Endodermal cell (in vitro differentiated cells): ENCODE data around the gene GNG14. TPM values are rescaled to one million over a fixed set of nuclear protein-coding genes. Genes with fewer than 3 reads are reported as not detected.
"Not testable (repeated sequence)": the region's sequence is repeated elsewhere in the genome, so short reads cannot be mapped to it uniquely, and the experiment has no call there.

Experiments
- DNase-seq: peaks from one replicate; pipeline ENCODE4 v3.0.0-alpha.2; 2017
- H3K27ac ChIP-seq: 2 replicates; pipeline ENCODE4 v1.5.1; 2013; ENCODE audit warnings: mild to moderate bottlenecking, low read depth, low read length, moderate library complexity
- H3K27me3 ChIP-seq: 2 replicates; pipeline ENCODE4 v1.6.1; 2013; ENCODE audit warnings: mild to moderate bottlenecking, low read length, moderate library complexity; ENCODE audit not compliant: insufficient read depth, control insufficient read depth, poor library complexity, severe bottlenecking
- H3K36me3 ChIP-seq: 2 replicates; pipeline ENCODE4 v1.7.0; 2013; ENCODE audit warnings: mild to moderate bottlenecking, low read length, moderate library complexity; ENCODE audit not compliant: control insufficient read depth, insufficient read depth
- H3K4me1 ChIP-seq: one replicate; pipeline ENCODE4 v1.7.0; 2013; ENCODE audit warnings: low read length; ENCODE audit not compliant: control insufficient read depth, insufficient read depth
- H3K4me3 ChIP-seq: 2 replicates; pipeline ENCODE4 v1.5.1; 2013; ENCODE audit warnings: mild to moderate bottlenecking, low read length, moderate library complexity
- H3K9ac ChIP-seq: 2 replicates; pipeline ENCODE4 v1.6.1; 2013; ENCODE audit warnings: mild to moderate bottlenecking, low read length, moderate library complexity; ENCODE audit not compliant: poor library complexity, severe bottlenecking; ENCODE audit errors: extremely low read depth
- H3K9me3 ChIP-seq: 2 replicates; pipeline ENCODE4 v1.6.1; 2013; ENCODE audit warnings: mild to moderate bottlenecking, low read length, moderate library complexity; ENCODE audit not compliant: control insufficient read depth
- H3K27ac Mint-ChIP-seq: 2 replicates; pipeline ENCODE4 v1.8.0; 2020; ENCODE audit warnings: mixed read lengths
- H3K27me3 Mint-ChIP-seq: 2 replicates; pipeline ENCODE4 v1.8.0; 2021; ENCODE audit warnings: mild to moderate bottlenecking, mixed read lengths; ENCODE audit not compliant: insufficient read depth
- H3K36me3 Mint-ChIP-seq: 2 replicates; pipeline ENCODE4 v1.8.0; 2020; ENCODE audit warnings: low read depth, mixed read lengths
- H3K4me1 Mint-ChIP-seq: 2 replicates; pipeline ENCODE4 v1.8.0; 2020; ENCODE audit warnings: mixed read lengths
- H3K4me3 Mint-ChIP-seq: 2 replicates; pipeline ENCODE4 v1.8.0; 2020; ENCODE audit warnings: mild to moderate bottlenecking, moderate library complexity, mixed read lengths
- H3K9me3 Mint-ChIP-seq: 2 replicates; pipeline ENCODE4 v1.8.0; 2020; ENCODE audit warnings: mild to moderate bottlenecking, mixed read lengths
- WGBS, 2 experiments: methylation state at CpG; one replicate each; pipeline versions ENCODE4 v1.1.5 to v1.1.7; 2013; ENCODE audit warnings: missing lambda C conversion rate in 2 of 2, mixed read lengths in 1 of 2; ENCODE audit not compliant: insufficient coverage in 1 of 2, insufficient read length in 1 of 2; 5-methylcytosine and 5-hydroxymethylcytosine counted together
- total RNA-seq, 2 donors: library from RNA; stranded (reverse); fragmentation: NEBNext Ultra II Directional in 1 of 2; extraction: Animal tissue kit (Norgen Biotek cat#: 25700) in 1 of 2; gene quantifications; 2 replicates in 1 of 2; 3 replicates in 1 of 2; pipeline ENCODE4 v1.2.1, GENCODE V29; 2021
- TF ChIP-seq, protein P1 (sequence below): fragments of 200-600 bp; sonication (generic); conservative IDR thresholded peaks from 2 replicates; pipeline ENCODE4 v1.5.0; 2021; ENCODE audit warnings: antibody characterized with exemption, mild to moderate bottlenecking

Gene GNG14
- total RNA-seq, 2 donors from 2014 or later: not detected

DNA sequence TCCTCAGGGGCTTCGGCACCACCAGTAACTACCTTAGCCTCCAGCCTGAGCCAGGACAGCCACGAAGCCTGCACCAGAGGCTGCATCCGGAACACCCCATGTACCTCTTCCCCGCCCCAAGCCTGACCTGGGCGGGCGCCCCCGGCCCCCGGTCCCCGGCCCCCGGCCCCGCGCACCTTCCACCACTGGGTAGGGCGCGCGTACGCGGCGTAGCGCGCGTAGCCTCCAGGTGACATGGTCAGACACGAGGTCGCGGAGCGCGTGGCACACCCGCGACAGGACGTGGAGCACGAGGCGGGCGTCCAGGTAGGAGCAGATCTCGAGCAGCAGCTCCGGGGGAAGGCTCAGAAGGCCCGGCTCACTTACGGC, 8.2 kb downstream of the GNG14 start:
- Mint-ChIP-seq H3K27ac (no peak overlapping the region), H3K27me3 (no peaks in the 10 kb centered on the region), H3K4me1 (peaks cover 2% of the 10 kb centered on the region), H3K4me3 (peak overlapping the region; percentile 77), H3K36me3 (peaks cover 21% of the 10 kb centered on the region), H3K9me3 (no peaks in the 10 kb centered on the region)
- TF ChIP-seq, protein P1, sequence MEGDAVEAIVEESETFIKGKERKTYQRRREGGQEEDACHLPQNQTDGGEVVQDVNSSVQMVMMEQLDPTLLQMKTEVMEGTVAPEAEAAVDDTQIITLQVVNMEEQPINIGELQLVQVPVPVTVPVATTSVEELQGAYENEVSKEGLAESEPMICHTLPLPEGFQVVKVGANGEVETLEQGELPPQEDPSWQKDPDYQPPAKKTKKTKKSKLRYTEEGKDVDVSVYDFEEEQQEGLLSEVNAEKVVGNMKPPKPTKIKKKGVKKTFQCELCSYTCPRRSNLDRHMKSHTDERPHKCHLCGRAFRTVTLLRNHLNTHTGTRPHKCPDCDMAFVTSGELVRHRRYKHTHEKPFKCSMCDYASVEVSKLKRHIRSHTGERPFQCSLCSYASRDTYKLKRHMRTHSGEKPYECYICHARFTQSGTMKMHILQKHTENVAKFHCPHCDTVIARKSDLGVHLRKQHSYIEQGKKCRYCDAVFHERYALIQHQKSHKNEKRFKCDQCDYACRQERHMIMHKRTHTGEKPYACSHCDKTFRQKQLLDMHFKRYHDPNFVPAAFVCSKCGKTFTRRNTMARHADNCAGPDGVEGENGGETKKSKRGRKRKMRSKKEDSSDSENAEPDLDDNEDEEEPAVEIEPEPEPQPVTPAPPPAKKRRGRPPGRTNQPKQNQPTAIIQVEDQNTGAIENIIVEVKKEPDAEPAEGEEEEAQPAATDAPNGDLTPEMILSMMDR: no peak
- no peaks in the 10 kb centered on the region for H3K9me3 ChIP-seq
- peaks cover 29% of the 10 kb centered on the region for H3K36me3 ChIP-seq
- 6 to 9% methylated on average over 12 to 36 of the region's 36 CpGs for WGBS, 2 experiments
- H3K4me3 ChIP-seq: peak overlapping the region; percentile 91
- no peak for DNase-seq
- H3K27ac ChIP-seq: no peak overlapping the region
- H3K9ac ChIP-seq: peak overlapping the region; percentile 83
- no peaks in the 10 kb centered on the region for H3K4me1 ChIP-seq
- H3K27me3 ChIP-seq: no peaks in the 10 kb centered on the region

DNA sequence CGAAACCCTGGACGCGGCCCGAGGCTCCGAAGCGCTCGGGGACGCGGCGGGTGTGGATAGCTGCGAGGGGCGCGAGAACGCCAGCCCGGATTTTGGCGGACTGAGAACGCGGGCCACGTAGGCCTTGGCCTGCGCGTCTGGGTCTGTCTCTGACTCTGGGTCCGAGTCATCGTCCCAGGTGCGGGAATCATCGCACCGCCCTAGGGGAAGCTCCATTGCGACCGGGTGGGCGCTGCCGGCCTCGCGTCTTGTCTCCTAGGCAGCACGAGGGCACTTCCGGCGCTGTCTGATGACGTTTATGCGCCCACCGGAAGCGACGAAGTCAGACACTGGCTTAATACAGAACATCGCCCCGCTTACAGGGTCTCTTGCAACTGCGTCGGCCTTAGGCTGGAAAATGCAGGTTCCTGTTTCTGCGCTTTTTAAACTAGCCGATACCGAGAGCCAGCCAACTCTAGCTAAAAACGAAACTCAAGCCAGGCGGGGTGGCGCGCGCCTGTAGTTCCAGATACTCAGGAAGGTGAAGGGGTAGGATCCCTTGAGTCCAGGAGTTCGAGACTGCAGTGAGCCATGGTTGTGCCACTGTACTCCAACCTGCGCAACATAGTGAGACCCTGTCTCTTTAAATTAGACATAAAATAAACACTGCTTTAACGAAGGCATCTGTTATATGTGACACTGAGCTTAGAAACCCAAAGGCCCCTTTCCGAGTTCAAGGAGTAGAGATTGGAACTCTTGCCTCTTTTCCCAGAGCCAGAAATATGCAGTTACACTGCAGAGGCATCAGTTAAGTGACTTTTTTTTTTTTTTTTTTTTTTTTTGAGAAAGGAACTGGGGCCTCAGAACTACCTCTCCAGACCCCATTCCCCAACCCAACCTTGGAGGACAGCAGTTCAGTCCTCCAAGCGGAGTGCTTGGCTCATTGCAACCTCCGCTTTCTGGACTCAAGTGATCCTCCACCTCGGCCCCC, 8.9 kb downstream of the GNG14 start, which contains the start of gene FBXW9:
Gene FBXW9 (minus strand): TSS at position 266 of the 970 bp plus-strand sequence. CDS start 50 bp downstream, at position 216.
- Histone ChIP-seq H3K36me3 (peaks cover 36% of the 10 kb centered on the region), H3K27ac (peak within 1 kb of the TSS; percentile 83), H3K27me3 (no peaks in the 10 kb centered on the region), H3K4me3 (peak within 1 kb of the TSS; percentile 91), H3K4me1 (no peaks in the 10 kb centered on the region), H3K9me3 (no peaks in the 10 kb centered on the region), H3K9ac (peak within 1 kb of the TSS; percentile 83)
- TF ChIP-seq, protein P1: no peak
- H3K27ac Mint-ChIP-seq: peak within 1 kb of the TSS; percentile 97
- H3K4me3 Mint-ChIP-seq: peak within 1 kb of the TSS; percentile 77
- H3K27me3 Mint-ChIP-seq: no peaks in the 10 kb centered on the region
- 10 to 14% methylated on average over 21 to 59 of the region's 59 CpGs for WGBS, 2 experiments
- no peaks in the 10 kb centered on the region for H3K9me3 Mint-ChIP-seq
- peaks cover 26% of the 10 kb centered on the region for H3K36me3 Mint-ChIP-seq
- DNase-seq: peak; percentile 98
- peaks cover 2% of the 10 kb centered on the region for H3K4me1 Mint-ChIP-seq

DNA sequence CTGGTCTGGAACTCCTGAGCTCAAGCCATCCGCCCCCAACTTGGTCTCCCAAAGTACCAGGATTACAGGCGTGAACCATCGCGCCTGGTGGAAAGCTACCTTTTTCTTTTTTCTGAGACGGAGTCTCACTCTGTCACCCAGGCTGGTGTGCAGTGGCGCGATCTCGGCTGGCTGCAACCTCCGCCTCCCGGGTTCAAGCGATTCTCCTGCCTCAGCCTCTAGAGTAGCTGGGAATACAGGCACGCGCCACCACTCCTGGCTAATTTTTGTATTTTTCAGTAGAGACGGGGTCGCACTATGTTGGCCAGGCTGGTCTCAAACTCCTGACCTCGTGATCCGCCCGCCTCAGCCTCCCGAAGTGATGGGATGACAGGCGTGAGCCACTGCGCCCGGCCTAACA, 9.6 kb downstream of the GNG14 start:
- H3K27ac ChIP-seq, H3K27ac Mint-ChIP-seq, H3K27me3 ChIP-seq, H3K4me1 Mint-ChIP-seq, H3K4me1 ChIP-seq, H3K9me3 ChIP-seq, H3K9ac ChIP-seq, H3K9me3 Mint-ChIP-seq, H3K27me3 Mint-ChIP-seq, DNase-seq: not testable (repeated sequence)
- peaks cover 31% of the 10 kb centered on the region for H3K36me3 Mint-ChIP-seq
- 96 to 98% methylated on average over 22 of the region's 22 CpGs for WGBS, 2 experiments
- peak overlapping the region; percentile 91 for H3K4me3 ChIP-seq
- peak overlapping the region; percentile 77 for H3K4me3 Mint-ChIP-seq
- H3K36me3 ChIP-seq: peaks cover 43% of the 10 kb centered on the region
